ENCODE results near the gene COPZ1. TPM values are rescaled to one million over a fixed set of nuclear protein-coding genes. Genes with fewer than 3 reads are reported as not detected.

Gene COPZ1
- total and polyA plus RNA-seq, 8 donors: 14.6 to 133 (median 82.4) TPM

GRCh38 chr12:54389607-54390175 lies 64.8 kb downstream of the COPZ1 start:
- H3K27ac ChIP-seq: no peak overlapping the region
- no peaks in the 10 kb centered on the region for H3K27me3 ChIP-seq
- peaks cover 0 to 20% (median 9%) of the 10 kb centered on the region in 4 donors for H3K36me3 ChIP-seq
- peaks cover 0 to 48% (median 25%) of the 10 kb centered on the region in 4 donors for H3K4me1 ChIP-seq
- no peak overlapping the region for H3K4me3 ChIP-seq
- TF ChIP-seq EP300 (IDR thresholded peaks at IDR 0.05) (no peak), POLR2A (IDR thresholded peaks at IDR 0.05) (no peak), POLR2AphosphoS5 (IDR thresholded peaks at IDR 0.05) (no peak)
- TF ChIP-seq, protein P1, sequence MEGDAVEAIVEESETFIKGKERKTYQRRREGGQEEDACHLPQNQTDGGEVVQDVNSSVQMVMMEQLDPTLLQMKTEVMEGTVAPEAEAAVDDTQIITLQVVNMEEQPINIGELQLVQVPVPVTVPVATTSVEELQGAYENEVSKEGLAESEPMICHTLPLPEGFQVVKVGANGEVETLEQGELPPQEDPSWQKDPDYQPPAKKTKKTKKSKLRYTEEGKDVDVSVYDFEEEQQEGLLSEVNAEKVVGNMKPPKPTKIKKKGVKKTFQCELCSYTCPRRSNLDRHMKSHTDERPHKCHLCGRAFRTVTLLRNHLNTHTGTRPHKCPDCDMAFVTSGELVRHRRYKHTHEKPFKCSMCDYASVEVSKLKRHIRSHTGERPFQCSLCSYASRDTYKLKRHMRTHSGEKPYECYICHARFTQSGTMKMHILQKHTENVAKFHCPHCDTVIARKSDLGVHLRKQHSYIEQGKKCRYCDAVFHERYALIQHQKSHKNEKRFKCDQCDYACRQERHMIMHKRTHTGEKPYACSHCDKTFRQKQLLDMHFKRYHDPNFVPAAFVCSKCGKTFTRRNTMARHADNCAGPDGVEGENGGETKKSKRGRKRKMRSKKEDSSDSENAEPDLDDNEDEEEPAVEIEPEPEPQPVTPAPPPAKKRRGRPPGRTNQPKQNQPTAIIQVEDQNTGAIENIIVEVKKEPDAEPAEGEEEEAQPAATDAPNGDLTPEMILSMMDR (IDR thresholded peaks at IDR 0.05): no peak
- intact Hi-C loops (cut with DNase I; ENCODE audit: low total_unique reads): no loop called here
- no peaks in the 10 kb centered on the region for H3K9me3 ChIP-seq
- no peak for DNase-seq
- 87 to 93% (median 91%) methylated on average over 4 to 5 of the region's 5 CpGs for WGBS, 5 donors

DNA sequence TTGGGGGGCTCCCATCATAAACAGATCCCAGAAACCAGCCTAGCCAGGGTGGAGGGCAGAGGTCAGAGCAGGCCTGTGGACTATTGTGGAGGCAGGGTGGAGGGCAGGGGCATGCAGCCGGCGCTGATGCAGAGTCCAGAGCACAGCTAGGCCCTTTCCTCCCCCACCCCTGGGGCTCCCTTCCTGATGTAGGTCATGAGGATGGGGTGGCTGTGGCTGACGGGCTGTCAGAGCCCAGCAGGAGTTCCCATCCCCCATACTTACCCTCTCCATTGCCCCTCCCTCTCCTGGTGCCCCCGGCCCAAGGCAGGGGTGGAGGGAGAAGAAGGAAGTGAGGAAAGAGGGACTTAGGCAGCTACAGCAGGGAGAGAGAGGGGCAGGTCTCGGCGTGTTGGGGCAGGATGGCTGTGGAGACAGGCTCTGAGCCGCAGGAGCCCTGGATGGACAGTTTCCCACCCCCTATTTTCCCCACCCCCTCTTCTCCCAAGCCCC lies 65.3 kb downstream of the COPZ1 start:
- peaks cover 0 to 43% (median 23%) of the 10 kb centered on the region in 4 donors for H3K4me1 ChIP-seq
- intact Hi-C loops (cut with DNase I; ENCODE audit: low total_unique reads): no loop called here
- peak overlapping the region in 1 of 4 donors; percentile 47 for H3K4me3 ChIP-seq
- no peaks in the 10 kb centered on the region for H3K9me3 ChIP-seq
- no peak overlapping the region for H3K27ac ChIP-seq
- no peak for TF ChIP-seq EP300 (IDR thresholded peaks at IDR 0.05)
- TF ChIP-seq, protein P1 (IDR thresholded peaks at IDR 0.05): no peak
- 49 to 83% (median 73%) methylated on average over 3 to 7 of the region's 7 CpGs for WGBS, 5 donors
- peaks cover 5 to 25% (median 15%) of the 10 kb centered on the region in 4 donors for H3K36me3 ChIP-seq
- H3K27me3 ChIP-seq: no peaks in the 10 kb centered on the region
- no peak for DNase-seq

GRCh38 chr12:54390668-54391551 lies 66.0 kb downstream of the COPZ1 start:
- Histone ChIP-seq H3K27ac (peak overlapping the region in 3 of 5 donors; percentile 12 to 57 (median 24)), H3K36me3 (peaks cover 10 to 32% (median 22%) of the 10 kb centered on the region in 4 donors), H3K27me3 (no peaks in the 10 kb centered on the region), H3K4me1 (peaks cover 0 to 37% (median 17%) of the 10 kb centered on the region in 4 donors), H3K9me3 (no peaks in the 10 kb centered on the region), H3K4me3 (peak overlapping the region; percentile 47 to 58 (median 51))
- intact Hi-C loops (cut with DNase I; ENCODE audit: low total_unique reads): no loop called here
- WGBS, 5 donors: 13 to 24% (median 18%) methylated on average over 28 to 51 of the region's 51 CpGs
- peak; percentile 58 to 84 for DNase-seq
- TF ChIP-seq POLR2AphosphoS5 (IDR thresholded peaks at IDR 0.05) (no peak), POLR2A (IDR thresholded peaks at IDR 0.05) (no peak), EP300 (IDR thresholded peaks at IDR 0.05) (no peak)
- TF ChIP-seq, protein P1 (IDR thresholded peaks at IDR 0.05): no peak

GRCh38 chr12:54392485-54393206 lies 67.7 kb downstream of the COPZ1 start:
- peaks cover 25 to 49% (median 39%) of the 10 kb centered on the region in 4 donors for H3K36me3 ChIP-seq

More at GRCh38 chr12:54392485-54393206, 67.7 kb downstream of the COPZ1 start:
- H3K4me3 ChIP-seq: no peak overlapping the region
- H3K4me1 ChIP-seq: peaks cover 0 to 37% (median 17%) of the 10 kb centered on the region in 4 donors
- intact Hi-C loops (cut with DNase I; ENCODE audit: low total_unique reads): no loop called here
- H3K27ac ChIP-seq: no peak overlapping the region
- no peaks in the 10 kb centered on the region for H3K27me3 ChIP-seq
- DNase-seq: no peak
- TF ChIP-seq POLR2A (IDR thresholded peaks at IDR 0.05): no peak
- TF ChIP-seq, protein P1 (IDR thresholded peaks at IDR 0.05): no peak
- no peak for TF ChIP-seq POLR2AphosphoS5 (IDR thresholded peaks at IDR 0.05)
- no peak for TF ChIP-seq EP300 (IDR thresholded peaks at IDR 0.05)
- no peaks in the 10 kb centered on the region for H3K9me3 ChIP-seq
- whole genome bisulfite sequencing, 5 donors: 77 to 82% (median 79%) methylated on average over 8 of the region's 8 CpGs

Measured in stomach (tissue), 9 donors.